Measurements from ENCODE around the gene MT1HL1.
"Not testable (repeated sequence)": the region's sequence is repeated elsewhere in the genome, so short reads cannot be mapped to it uniquely, and the experiment has no call there.

The MT1HL1 gene

GRCh38 chr1:236978740-236979139 is 25.5 kb downstream of the MT1HL1 start:
- Histone ChIP-seq H3K9me3 (ENCODE audit: insufficient read depth, low read length) (no peaks in the 10 kb centered on the region), H3K9ac (ENCODE audit: insufficient read length, low read depth) (no peak overlapping the region), H3K4me1 (ENCODE audit: insufficient read depth, insufficient read length) (no peaks in the 10 kb centered on the region), H3K27me3 (ENCODE audit: insufficient read depth, insufficient read length) (no peaks in the 10 kb centered on the region), H3K4me3 (ENCODE audit: insufficient read length, low read depth) (no peak overlapping the region), H3K36me3 (ENCODE audit: insufficient read depth, insufficient read length, low read length) (no peaks in the 10 kb centered on the region)
- no peak for DNase-seq (ENCODE audit: low read depth, low spot score)
- TF ChIP-seq ZNF274 (IDR thresholded peaks at IDR 0.05; ENCODE audit: low read depth, low read length) (no peak), SUZ12 (IDR thresholded peaks at IDR 0.05; ENCODE audit: extremely low read depth, insufficient read depth, insufficient read length) (no peak), YY1 (IDR thresholded peaks at IDR 0.05; ENCODE audit: insufficient read depth, insufficient read length) (no peak)

GRCh38 chr1:236975461-236975860 is 28.8 kb downstream of the MT1HL1 start:
- Histone ChIP-seq H3K4me1 (ENCODE audit: insufficient read depth, insufficient read length) (no peaks in the 10 kb centered on the region), H3K4me3 (ENCODE audit: insufficient read length, low read depth) (no peak overlapping the region), H3K9me3 (ENCODE audit: insufficient read depth, low read length) (no peaks in the 10 kb centered on the region), H3K36me3 (ENCODE audit: insufficient read depth, insufficient read length, low read length) (no peaks in the 10 kb centered on the region), H3K9ac (ENCODE audit: insufficient read length, low read depth) (no peak overlapping the region), H3K27me3 (ENCODE audit: insufficient read depth, insufficient read length) (no peaks in the 10 kb centered on the region)
- TF ChIP-seq YY1 (IDR thresholded peaks at IDR 0.05; ENCODE audit: insufficient read depth, insufficient read length): no peak
- no peak for TF ChIP-seq ZNF274 (IDR thresholded peaks at IDR 0.05; ENCODE audit: low read depth, low read length)
- DNase-seq (ENCODE audit: low read depth, low spot score): no peak

GRCh38 chr1:236974025-236974424 is 30.2 kb downstream of the MT1HL1 start:
- not testable (repeated sequence) for H3K4me3 ChIP-seq (ENCODE audit: insufficient read length, low read depth); H3K9me3 ChIP-seq (ENCODE audit: insufficient read depth, low read length); H3K4me1 ChIP-seq (ENCODE audit: insufficient read depth, insufficient read length); H3K27me3 ChIP-seq (ENCODE audit: insufficient read depth, insufficient read length); H3K9ac ChIP-seq (ENCODE audit: insufficient read length, low read depth); H3K36me3 ChIP-seq (ENCODE audit: insufficient read depth, insufficient read length, low read length); DNase-seq (ENCODE audit: low read depth, low spot score)

GRCh38 chr1:236966636-236967035 is 37.6 kb downstream of the MT1HL1 start:
- peaks cover 4% of the 10 kb centered on the region; the same call in 1 of the 2 replicates for H3K9me3 ChIP-seq (ENCODE audit: insufficient read depth, low read length)
- peaks cover 2% of the 10 kb centered on the region for H3K4me1 ChIP-seq (ENCODE audit: insufficient read depth, insufficient read length)
- no peak overlapping the region for H3K9ac ChIP-seq (ENCODE audit: insufficient read length, low read depth)
- no peaks in the 10 kb centered on the region for H3K36me3 ChIP-seq (ENCODE audit: insufficient read depth, insufficient read length, low read length)
- DNase-seq (ENCODE audit: low read depth, low spot score): no peak
- TF ChIP-seq YY1 (IDR thresholded peaks at IDR 0.05; ENCODE audit: insufficient read depth, insufficient read length) (no peak), ZNF274 (IDR thresholded peaks at IDR 0.05; ENCODE audit: low read depth, low read length) (no peak), SUZ12 (IDR thresholded peaks at IDR 0.05; ENCODE audit: extremely low read depth, insufficient read depth, insufficient read length) (no peak)
- no peaks in the 10 kb centered on the region for H3K27me3 ChIP-seq (ENCODE audit: insufficient read depth, insufficient read length)
- no peak overlapping the region for H3K4me3 ChIP-seq (ENCODE audit: insufficient read length, low read depth)

GRCh38 chr1:236963920-236964319 is 40.3 kb downstream of the MT1HL1 start:
- H3K4me3 ChIP-seq (ENCODE audit: insufficient read length, low read depth): no peak overlapping the region
- no peak overlapping the region for H3K9ac ChIP-seq (ENCODE audit: insufficient read length, low read depth)
- no peaks in the 10 kb centered on the region for H3K36me3 ChIP-seq (ENCODE audit: insufficient read depth, insufficient read length, low read length)
- peaks cover 2% of the 10 kb centered on the region for H3K4me1 ChIP-seq (ENCODE audit: insufficient read depth, insufficient read length)
- no peaks in the 10 kb centered on the region for H3K27me3 ChIP-seq (ENCODE audit: insufficient read depth, insufficient read length)
- no peak for DNase-seq (ENCODE audit: low read depth, low spot score)
- no peak for TF ChIP-seq YY1 (IDR thresholded peaks at IDR 0.05; ENCODE audit: insufficient read depth, insufficient read length)
- TF ChIP-seq ZNF274 (IDR thresholded peaks at IDR 0.05; ENCODE audit: low read depth, low read length): no peak
- TF ChIP-seq SUZ12 (IDR thresholded peaks at IDR 0.05; ENCODE audit: extremely low read depth, insufficient read depth, insufficient read length): no peak
- peaks cover 4% of the 10 kb centered on the region; the same call in 1 of the 2 replicates for H3K9me3 ChIP-seq (ENCODE audit: insufficient read depth, low read length)

- TF ChIP-seq ZNF274 (IDR thresholded peaks at IDR 0.05; ENCODE audit: low read depth, low read length) (no peak), YY1 (IDR thresholded peaks at IDR 0.05; ENCODE audit: insufficient read depth, insufficient read length) (no peak), SUZ12 (IDR thresholded peaks at IDR 0.05; ENCODE audit: extremely low read depth, insufficient read depth, insufficient read length) (no peak)
- Histone ChIP-seq H3K9ac (ENCODE audit: insufficient read length, low read depth) (no peak overlapping the region), H3K27me3 (ENCODE audit: insufficient read depth, insufficient read length) (no peaks in the 10 kb centered on the region), H3K4me1 (ENCODE audit: insufficient read depth, insufficient read length) (peaks cover 2% of the 10 kb centered on the region), H3K4me3 (ENCODE audit: insufficient read length, low read depth) (no peak overlapping the region), H3K36me3 (ENCODE audit: insufficient read depth, insufficient read length, low read length) (no peaks in the 10 kb centered on the region), H3K9me3 (ENCODE audit: insufficient read depth, low read length) (peaks cover 4% of the 10 kb centered on the region; the same call in 1 of the 2 replicates)
- no peak for DNase-seq (ENCODE audit: low read depth, low spot score)
Measured at GRCh38 chr1:236959112-236959511, 45.1 kb downstream of the MT1HL1 start.

- H3K9me3 ChIP-seq (ENCODE audit: insufficient read depth, low read length): peaks cover 4% of the 10 kb centered on the region; the same call in 1 of the 2 replicates
- no peak for DNase-seq (ENCODE audit: low read depth, low spot score)
- no peaks in the 10 kb centered on the region for H3K4me1 ChIP-seq (ENCODE audit: insufficient read depth, insufficient read length)
- H3K36me3 ChIP-seq (ENCODE audit: insufficient read depth, insufficient read length, low read length): no peaks in the 10 kb centered on the region
- H3K4me3 ChIP-seq (ENCODE audit: insufficient read length, low read depth): no peak overlapping the region
- no peak overlapping the region for H3K9ac ChIP-seq (ENCODE audit: insufficient read length, low read depth)
- TF ChIP-seq YY1 (IDR thresholded peaks at IDR 0.05; ENCODE audit: insufficient read depth, insufficient read length): no peak
- H3K27me3 ChIP-seq (ENCODE audit: insufficient read depth, insufficient read length): no peaks in the 10 kb centered on the region
Measured at GRCh38 chr1:236957235-236957634, 47.0 kb downstream of the MT1HL1 start.

All from NT2/D1 (cell line).